Middle frontal gyrus (tissue), 1 donor: ENCODE results near the gene CLDN19.

ENCODE experiments used
- DNase-seq: peaks from one replicate; pipeline ENCODE4 v3.0.0-alpha.2; 2015; ENCODE audit warnings: low spot score; ENCODE audit errors: extremely low spot score

Gene CLDN19, protein sequence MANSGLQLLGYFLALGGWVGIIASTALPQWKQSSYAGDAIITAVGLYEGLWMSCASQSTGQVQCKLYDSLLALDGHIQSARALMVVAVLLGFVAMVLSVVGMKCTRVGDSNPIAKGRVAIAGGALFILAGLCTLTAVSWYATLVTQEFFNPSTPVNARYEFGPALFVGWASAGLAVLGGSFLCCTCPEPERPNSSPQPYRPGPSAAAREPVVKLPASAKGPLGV

DNA sequence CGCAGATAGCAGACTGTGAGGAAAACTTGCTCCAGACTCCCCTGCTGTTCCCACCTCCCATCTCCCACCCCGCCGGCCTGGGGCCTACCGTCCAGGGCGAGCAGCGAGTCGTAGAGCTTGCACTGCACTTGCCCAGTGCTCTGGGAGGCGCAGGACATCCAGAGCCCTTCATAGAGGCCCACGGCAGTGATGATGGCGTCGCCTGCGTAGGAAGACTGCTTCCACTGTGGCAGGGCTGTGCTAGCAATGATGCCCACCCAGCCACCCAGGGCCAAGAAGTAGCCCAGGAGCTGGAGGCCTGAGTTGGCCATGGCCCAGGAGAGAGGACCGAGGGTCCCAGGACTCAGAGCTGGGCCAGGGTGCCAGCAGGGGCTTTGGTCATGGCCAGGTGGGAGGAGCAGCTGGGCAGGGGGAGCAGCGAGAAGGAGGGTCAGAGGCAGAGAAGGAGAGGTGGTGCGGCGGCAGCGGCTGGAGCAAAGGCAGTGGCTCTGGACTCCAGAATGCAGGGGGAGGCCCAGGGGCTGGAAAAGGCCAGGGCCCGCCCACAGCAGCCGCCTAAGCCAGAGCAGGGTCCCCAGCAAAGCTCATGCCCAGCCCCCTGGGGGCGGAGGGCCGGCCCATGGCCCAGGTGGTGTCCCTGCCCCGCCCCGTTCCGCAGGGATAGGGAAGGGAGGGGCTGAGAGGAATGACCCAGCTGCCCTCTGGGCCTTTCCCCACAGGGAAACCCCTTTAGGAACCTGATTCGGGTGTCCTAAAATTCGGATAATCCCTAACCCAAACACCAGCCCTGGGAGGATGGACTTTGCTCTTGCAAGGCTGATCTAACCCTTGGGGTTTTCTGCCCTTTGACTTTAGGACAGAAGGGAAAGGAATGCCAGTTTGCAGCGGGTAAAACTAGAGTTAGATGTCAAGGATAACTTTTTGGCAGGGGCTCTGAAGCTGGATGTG is at the start of gene CLDN19:
Gene CLDN19 (minus strand): TSS at position 484 of the 948 bp plus-strand sequence. CDS start 173 bp downstream, at position 311.
- no peak for DNase-seq

DNA sequence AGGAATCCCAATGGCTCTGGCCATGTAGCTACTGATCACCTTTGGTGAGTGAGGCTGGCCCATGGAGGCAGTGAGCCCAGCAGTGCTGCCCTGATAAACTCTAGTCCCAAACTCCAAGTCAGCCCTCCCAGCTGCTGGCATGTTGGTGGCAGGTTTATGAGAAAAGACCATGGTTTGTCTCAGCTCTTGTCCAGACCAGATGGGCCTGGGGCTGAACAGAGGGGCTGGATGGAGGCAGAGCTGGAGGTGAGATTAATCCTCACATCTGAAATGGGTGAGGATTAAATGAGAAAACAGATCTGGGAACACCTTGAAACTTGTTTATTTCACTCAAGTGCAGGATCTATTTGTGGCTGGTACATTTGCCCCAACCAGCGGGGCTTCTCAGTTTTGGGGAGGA is 48.0 kb upstream of the CLDN19 start:
- no peak for DNase-seq

DNA sequence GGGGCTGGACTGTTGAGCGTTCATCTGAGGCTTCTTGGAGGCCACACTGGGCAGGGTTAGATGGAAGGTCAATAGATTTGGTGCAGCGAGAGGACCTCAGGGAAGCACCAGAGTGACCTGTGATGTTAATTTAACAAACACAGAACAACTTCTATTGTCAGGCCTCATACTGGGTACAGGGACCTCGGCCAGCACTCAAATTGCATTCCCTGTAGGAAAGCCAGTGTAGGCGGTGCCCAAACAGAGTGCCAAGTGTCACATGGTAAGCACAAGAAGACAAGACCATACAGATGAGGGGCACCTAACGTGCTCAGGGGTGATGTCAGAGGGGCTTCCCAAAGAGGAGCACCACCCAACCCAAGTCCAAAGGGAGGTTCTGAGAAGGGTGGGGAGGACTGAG is 46.1 kb upstream of the CLDN19 start:
- DNase-seq = no peak

DNA sequence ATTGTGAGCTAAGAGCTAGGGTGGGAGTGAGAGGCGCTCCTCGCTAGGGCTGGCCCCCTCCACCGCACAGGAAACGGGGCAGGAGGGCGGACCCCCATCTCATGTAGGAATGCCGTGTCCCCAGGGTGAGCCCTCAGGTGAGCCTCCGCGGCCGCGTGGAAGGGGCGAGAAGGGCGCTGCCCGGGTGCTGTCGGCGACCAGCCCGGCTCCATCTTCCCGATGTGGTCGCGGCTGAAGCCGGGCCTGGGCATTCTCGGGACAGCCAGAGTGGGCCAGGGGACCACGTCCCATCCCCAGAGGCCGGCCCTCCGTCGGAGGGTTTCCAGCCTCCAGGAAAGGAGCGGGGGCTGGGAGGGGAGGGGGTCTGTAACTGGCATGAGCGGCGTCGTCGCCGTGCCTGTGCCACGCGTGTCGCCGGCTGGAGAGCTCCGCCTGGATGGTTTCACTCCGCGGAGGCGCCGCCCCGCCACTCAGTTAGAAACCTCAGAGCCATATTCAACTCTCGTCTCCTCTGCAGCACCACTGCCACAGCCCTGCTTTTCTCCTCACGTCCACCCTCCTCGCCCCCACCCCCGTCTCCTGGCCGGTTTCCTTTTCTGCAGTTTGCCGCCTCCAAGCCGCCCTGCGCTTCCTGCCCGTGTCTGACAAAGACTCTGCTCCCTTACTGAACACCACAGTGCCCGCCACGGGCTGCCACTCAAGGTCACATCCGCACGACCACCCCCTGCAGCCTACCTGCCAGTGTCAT is 45.1 kb upstream of the CLDN19 start, which contains the start of gene TMEM269:
Gene TMEM269 (plus strand): TSS at position 46 of the 748 bp plus-strand sequence. CDS start 4,903 bp downstream, outside the sequence.
- DNase-seq = no peak

DNA sequence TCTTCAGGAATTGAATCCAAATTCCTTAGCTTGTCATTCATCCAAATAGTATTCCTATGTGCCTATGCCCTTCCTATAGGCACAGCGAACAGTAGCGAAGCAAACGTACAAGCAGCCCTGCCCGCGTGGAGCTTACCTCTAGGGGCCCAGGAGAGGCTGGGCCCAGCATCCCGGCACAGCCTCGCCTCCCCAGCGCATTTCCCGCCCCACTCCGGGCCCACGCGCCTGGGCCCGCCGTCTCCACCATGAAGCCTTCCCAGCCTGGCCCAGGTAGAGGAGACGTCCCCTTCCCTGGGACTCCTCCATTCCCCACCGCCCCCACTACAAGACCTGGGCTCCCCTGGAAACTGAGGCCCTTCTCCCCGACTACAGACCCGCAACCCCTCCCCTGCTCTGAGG is 44.5 kb upstream of the CLDN19 start:
- no peak for DNase-seq

DNA sequence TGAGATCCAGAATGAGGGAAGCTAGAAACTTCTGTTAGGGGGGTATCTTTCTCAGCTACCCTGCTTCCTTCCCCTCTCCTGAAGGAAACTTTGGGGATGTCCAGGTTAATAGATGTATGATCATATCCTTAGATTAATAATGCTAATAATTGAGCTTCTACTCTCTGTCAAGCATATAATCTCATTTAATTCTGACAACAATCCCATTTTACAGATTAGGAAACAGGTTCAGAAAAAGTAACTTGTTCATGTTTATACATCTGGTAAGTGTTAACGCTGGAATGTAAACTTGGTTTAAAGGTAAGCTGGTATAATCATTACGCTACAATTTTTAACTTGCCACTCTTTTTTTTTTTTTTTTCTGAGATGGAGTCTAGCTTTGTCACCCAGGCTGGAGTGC is 43.1 kb upstream of the CLDN19 start:
- no peak for DNase-seq

DNA sequence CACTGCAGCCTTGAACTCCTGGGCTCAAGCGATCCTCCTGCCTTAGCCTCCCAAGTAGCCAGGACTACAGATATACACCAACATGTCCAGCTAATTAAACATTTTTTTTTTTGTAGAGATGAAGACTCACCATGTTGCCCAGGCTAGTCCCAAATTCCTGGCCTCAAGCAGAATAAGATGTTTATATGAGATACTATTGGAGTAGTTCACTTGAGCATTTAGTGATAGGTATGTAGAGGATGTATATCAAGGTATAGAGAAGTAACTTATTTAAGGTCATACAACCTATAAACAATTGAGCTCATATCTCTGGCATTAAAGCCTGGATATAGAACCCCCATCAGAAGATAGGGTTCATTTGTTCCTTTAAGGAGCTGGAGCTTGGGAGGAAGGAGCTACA is 40.1 kb upstream of the CLDN19 start:
- DNase-seq = no peak

DNA sequence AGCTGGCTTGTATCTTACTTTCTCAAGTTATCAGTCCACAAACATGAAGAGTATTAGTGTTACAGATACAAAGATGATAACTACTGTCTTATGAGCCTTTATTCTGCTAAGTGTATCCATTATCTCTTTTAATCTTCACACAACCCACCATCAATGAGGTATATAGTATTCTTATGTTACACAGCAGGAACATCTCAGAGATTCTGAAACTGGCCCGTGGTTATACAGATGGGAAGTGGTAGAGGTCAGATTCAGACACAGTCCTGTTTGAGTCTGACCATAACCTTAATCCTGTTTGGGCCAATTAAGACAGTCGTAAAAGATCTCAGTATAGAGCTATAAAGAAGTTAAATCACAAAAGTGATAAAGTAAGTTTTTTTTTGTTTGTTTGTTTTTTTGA is 39.7 kb upstream of the CLDN19 start:
- no peak for DNase-seq

DNA sequence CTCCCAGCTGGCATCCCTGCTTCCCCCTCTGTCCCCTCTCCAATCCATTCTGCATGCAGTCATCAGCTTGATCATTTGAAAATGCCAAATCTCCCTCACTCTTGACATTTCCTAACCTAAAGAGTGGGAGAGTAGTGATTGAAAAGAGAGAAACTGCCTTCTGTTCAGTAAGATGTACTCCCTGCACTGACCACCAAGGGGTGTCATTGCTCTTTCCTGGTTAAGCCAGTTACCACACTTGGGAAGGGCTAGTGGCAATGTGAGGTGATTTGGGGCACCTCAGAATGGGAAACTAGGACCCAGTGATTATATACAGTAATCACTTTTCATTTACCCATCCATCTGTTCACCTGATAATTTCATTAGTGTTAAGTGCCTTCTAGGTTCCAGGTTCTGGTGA is 37.8 kb upstream of the CLDN19 start:
- DNase-seq = peak; percentile 11

DNA sequence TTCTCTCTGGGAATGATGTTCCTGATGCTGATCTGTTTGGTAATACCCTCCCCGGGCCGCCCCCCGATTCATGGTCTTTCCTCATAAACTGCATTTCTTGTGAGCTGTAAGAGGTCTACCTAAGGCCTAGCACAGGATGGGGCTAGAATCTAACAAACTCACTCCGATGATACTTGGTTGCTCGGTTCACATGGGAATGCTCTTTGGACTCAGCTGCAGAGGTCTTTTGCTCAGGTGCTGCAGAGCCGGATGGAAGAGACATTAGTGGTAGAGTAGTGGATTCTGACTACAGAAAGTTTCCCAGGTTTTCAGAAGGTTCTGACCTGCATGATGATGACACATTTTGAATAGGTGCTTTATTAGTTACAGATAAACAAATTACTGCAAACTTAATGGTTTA is 36.5 kb upstream of the CLDN19 start:
- DNase-seq = no peak

DNA sequence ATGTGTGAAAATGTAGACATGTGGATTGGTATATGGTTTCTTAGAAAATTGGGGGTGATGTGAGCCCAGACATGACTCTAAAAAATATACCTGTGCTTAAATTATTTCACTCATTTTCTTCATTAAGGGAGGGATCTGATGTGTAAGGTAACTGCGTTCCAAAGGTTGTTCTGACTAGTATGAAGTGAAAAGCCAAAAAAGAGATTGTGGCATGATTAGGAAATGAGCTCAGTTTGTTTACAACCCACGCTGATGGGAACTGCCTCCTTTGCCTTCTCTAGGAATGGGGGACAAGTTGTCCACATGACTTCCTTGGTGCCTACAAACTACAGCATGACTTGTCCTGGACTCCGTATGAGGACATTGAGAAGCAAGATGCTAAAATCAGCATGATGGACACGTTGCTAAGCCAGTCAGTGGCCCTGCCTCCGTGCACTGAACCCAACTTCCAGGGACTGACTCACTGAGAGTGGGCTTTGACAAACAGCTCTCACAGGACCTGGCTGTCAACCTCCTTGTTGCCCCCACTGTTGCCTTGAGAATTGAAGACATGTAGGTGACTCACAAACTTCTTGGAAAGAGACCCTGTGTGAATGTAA is 35.0 kb upstream of the CLDN19 start:
- DNase-seq = no peak

DNA sequence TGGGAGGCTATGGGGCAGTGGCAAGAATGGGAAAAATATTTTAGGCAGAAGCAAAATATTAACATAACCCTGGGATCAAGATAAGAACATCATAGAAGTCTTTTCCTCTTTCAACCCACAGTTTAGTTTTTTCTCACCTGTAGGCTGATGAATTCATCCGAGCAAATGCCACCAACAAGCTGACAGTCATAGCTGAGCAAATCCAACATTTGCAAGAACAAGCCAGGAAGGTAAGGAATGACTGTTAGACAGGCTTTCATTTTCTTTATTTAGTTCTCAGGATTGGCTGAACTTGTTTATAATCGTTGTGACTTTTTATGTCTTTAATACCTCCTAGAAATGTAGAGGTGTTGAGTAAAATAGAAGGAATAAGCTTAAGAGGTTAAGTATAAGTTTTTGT is 33.4 kb upstream of the CLDN19 start:
- DNase-seq = no peak

DNA sequence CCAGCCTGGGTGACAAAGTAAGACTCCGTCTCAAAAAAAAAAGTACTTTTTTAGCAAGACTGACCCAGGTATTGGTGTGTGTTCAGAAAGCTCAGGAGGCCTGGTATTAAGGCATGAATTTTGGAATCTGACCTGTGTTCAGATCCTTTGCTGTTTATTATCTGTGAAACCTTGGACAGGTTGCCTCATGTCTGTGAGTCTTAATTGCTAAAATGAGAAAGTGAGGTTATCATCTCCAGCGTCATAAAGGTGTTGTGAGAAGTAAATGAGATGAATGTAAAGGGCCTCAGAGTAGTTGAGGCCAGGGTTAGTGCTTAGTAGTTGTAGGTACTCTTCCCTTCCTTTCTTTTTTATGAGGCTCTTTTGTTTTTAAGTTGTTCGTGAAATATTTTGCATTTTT is 29.8 kb upstream of the CLDN19 start:
- DNase-seq = no peak

DNA sequence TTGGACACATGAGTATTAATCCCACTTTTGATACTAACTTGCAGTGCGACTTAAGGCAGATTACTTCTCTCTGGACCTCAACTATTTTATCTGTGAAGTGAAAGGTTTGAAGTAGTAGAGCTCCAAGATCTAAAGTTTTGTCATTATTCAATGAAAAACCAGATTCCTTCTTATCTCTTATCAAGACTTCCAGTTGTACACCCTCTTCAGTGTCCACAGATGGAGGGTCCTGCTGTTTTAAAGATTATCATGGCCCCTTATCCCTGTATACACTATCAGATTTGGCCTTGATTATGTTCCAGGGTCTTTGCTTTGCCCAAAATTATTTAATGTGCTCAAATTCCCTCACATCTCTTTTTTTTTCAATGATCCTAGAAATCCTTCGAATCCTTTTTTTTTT is 28.1 kb upstream of the CLDN19 start:
- DNase-seq = no peak

DNA sequence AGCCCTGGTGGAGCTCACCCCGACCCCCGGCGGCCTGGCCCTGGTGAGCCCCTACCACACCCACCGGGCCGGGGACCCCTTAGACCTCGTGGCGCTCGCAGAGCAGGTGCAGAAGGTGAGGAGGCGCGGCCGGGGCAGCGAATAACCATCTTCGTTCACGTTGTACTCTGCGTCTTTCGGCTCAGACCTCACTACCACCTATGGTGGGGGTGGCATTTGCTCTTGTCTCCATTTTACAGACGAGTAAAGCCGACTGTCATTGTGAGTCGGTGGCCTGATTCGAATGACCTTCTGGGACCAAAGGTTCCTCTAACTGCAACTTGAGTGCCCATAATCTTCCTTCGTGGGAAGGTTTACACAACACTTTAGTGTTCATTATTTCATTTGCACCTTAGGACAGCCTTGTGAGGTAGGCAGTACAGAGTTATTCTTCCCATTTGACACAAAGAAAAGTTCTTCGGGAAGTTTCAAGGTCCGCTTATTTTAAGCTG is 27.5 kb upstream of the CLDN19 start:
- no peak for DNase-seq

DNA sequence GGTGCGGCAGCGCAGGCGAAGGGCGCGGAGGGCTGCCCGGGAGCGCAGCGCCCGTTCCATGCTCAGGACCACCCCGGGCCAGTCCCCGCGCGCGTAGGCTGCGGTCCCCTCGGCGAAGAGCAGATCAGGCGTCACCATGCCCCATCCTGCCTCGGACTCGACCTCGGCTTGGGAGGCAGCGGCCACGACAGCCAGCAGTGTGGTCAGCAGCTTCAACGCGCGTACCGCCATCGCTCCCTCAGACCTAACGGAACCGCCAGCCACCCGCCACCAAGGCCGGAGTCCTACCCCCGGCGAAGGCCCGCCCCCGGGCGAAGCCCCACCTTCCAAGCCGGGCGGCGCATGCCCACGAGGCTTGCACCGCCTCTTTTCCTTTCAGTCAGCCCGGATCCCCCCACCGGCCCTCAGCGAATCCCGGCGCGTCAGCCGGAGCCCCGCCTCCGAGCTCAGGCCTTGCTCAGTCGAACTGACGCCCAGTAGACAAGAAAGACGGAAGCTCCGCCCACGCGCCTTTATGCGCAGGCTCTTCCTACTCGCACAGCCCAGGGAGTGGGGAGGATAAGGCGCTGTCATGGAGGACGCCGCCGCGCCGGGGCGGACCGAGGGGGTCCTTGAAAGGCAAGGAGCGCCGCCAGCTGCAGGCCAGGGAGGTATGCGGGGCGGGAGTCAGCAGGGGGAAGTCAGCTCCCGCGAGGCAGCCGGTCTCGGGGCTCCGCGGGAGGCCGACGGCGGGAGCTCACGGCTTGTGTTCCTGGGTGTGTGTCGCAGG is 26.9 kb upstream of the CLDN19 start, which contains the start of the genes C1orf50 and P3H1:
Gene C1orf50 (plus strand): TSS at position 509 of the 769 bp plus-strand sequence. CDS start 63 bp downstream, at position 572.
Gene P3H1 (minus strand): TSS at position 288 of the 769 bp plus-strand sequence. CDS start 57 bp downstream, at position 231.
- peak; percentile 100 for DNase-seq

DNA sequence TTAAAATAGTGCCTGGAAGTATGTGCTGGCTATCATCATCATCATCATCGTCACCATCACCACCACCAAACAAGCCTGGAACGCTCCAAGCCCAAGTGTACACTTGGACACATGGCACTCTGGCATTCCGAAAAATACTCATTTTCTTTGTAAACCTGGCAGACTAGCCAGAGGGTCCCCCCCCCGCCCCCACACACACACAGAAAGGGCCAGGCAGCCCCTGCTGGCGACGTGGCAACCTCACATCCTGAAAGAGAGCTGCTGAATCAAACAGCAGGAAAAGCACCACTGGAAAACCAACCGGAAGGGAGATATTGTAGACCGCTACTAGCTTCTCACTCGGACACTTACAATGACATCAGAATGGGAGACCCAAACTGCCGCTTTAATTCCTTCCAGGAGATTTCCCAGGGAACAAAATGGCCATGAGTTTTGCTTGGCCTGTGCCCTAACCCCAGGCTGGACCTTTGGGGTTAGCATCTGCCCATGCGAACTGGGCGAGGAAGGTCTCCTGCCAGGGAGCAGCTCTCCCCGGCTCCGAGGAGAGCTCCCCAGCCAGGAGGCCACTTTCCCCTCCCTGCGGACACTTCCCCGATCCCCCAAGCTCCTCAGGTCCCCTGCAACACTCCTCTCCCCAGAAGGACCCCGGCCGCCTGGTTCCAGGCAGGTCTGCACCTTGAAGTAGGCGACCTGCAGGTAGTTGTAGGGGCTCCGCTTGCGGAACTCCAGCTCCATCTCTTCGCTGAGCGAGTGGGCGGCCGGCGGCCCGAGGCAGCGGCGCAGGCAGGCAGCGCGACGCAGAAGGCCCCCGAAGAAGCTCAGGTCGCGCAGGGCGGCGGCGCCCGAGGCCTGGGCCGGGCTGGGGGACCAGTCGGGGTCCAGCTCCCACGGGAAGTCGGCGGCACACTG is 26.1 kb upstream of the CLDN19 start:
- no peak for DNase-seq

DNA sequence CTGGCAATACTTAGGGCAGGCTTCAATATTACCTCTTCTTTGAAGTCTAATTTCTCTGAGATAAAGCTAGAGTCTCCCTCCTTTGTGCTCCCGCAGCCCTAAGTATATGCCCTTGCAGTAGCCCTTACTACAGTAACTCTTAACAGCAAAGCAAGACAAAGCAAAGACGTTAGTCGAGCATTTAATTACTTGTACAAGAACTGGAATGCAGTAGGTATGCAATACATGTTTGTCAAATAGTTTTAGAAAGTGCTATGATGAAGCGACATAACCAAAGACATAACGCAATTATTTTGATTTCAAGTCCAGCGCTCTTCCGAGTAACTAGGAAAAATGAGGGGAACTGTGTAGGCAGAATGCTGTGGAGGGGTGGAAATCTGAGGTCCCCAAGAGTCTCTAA is 25.2 kb upstream of the CLDN19 start:
- no peak for DNase-seq

DNA sequence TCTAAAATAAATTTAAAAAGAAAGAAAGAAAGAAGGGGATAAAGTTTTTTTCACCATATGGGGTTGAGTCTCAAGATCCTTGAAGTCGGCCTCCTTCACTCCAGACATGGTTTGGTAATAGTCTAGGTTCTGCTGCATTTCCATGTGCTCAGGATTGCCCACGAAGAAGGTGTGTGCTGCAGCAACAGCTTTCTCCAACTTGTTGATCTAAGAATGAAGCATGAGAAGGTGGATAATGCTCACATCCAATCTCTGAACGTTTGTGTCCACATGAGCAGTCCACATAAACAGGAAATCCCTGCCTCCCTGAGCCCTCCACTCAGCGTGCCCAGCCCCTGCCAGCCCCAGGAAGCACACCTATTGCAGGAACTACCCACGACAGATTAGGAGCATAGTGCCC is 22.2 kb upstream of the CLDN19 start:
- no peak for DNase-seq
